WTC11 (cell line): ENCODE results near the gene CDK17. TPM values are rescaled to one million over a fixed set of nuclear protein-coding genes. Genes with fewer than 3 reads are reported as not detected.

Source experiments
- ATAC-seq: fragments of 200-7000 bp; cut with Tn5 transposase; 2 replicates; pipeline ENCODE4 v1.10.0; 2021; ENCODE audit warnings: mild to moderate bottlenecking, moderate library complexity
- CTCF ChIA-PET: fragments of 300-600 bp; sonication (Branson Sonifier 250); formaldehyde crosslinking; loops from one replicate; lab custom pipeline; 2021; ENCODE audit warnings: antibody characterized with exemption; lab: Charles Lee
- POLR2A ChIA-PET: fragments of 350-600 bp; sonication (Branson Sonifier 250); formaldehyde crosslinking; loops from one replicate; lab custom pipeline; 2021; ENCODE audit warnings: antibody characterized with exemption; lab: Charles Lee
- DNase-seq: peaks from one replicate; pipeline ENCODE4 v3.0.0; 2021; ENCODE audit warnings: low spot score
- H3K27ac Mint-ChIP-seq: 2 replicates; pipeline ENCODE4 v1.8.0; 2021; ENCODE audit warnings: mixed read lengths
- H3K27me3 Mint-ChIP-seq: 2 replicates; pipeline ENCODE4 v1.8.0; 2021; ENCODE audit warnings: low read depth, mild to moderate bottlenecking, moderate library complexity, mixed read lengths
- H3K36me3 Mint-ChIP-seq: 2 replicates; pipeline ENCODE4 v1.8.0; 2021; ENCODE audit warnings: mixed read lengths
- H3K4me1 Mint-ChIP-seq: 2 replicates; pipeline ENCODE4 v1.8.0; 2022; ENCODE audit warnings: mixed read lengths
- H3K4me3 Mint-ChIP-seq: 2 replicates; pipeline ENCODE4 v1.8.0; 2021; ENCODE audit warnings: mild to moderate bottlenecking, moderate library complexity, mixed read lengths
- H3K9me3 Mint-ChIP-seq: 2 replicates; pipeline ENCODE4 v1.8.0; 2021; ENCODE audit warnings: mixed read lengths
- ARID4B ChIP-seq: sonication (generic); formaldehyde crosslinking; IDR thresholded peaks from 2 replicates; pipeline ENCODE4 v1.8.0; 2023; ENCODE audit warnings: missing genetic modification reagents, mild to moderate bottlenecking, borderline replicate concordance
- ATF3 ChIP-seq: sonication (generic); formaldehyde crosslinking; conservative IDR thresholded peaks from 2 replicates; pipeline ENCODE4 v1.8.1; 2022; ENCODE audit warnings: mild to moderate bottlenecking, missing genetic modification reagents
- ATF6 ChIP-seq: sonication (generic); formaldehyde crosslinking; IDR thresholded peaks from 2 replicates; pipeline ENCODE4 v1.8.1; 2023; ENCODE audit warnings: mild to moderate bottlenecking, missing genetic modification reagents
- CBFB ChIP-seq: sonication (generic); formaldehyde crosslinking; IDR thresholded peaks from 2 replicates; pipeline ENCODE4 v1.8.1; 2022; ENCODE audit warnings: mild to moderate bottlenecking, low read depth, missing genetic modification reagents
- ETV6 ChIP-seq: sonication (generic); formaldehyde crosslinking; IDR thresholded peaks from 2 replicates; pipeline ENCODE4 v1.8.1; 2022; ENCODE audit warnings: mild to moderate bottlenecking, missing genetic modification reagents
- HMGA2 ChIP-seq: fragments of 250-450 bp; sonication (Bioruptor Pico); IDR thresholded peaks from 2 replicates; pipeline ENCODE4 v1.4.0; 2021; ENCODE audit warnings: mild to moderate bottlenecking, moderate library complexity
- HMGXB4 ChIP-seq: sonication (generic); formaldehyde crosslinking; IDR thresholded peaks from 2 replicates; pipeline ENCODE4 v1.8.1; 2023; ENCODE audit warnings: mild to moderate bottlenecking, moderate library complexity, missing genetic modification reagents
- IRF1 ChIP-seq: sonication (generic); formaldehyde crosslinking; IDR thresholded peaks from 2 replicates; pipeline ENCODE4 v1.8.0; 2023; ENCODE audit warnings: missing genetic modification reagents
- KAT7 ChIP-seq: sonication (generic); formaldehyde crosslinking; IDR thresholded peaks from 2 replicates; pipeline ENCODE4 v1.8.1; 2023; ENCODE audit warnings: missing genetic modification reagents, mild to moderate bottlenecking, borderline replicate concordance
- MLX ChIP-seq: sonication (generic); formaldehyde crosslinking; IDR thresholded peaks from 2 replicates; pipeline ENCODE4 v1.8.1; 2023; ENCODE audit warnings: mild to moderate bottlenecking, missing genetic modification reagents, moderate library complexity
- NFYB ChIP-seq: sonication (generic); formaldehyde crosslinking; conservative IDR thresholded peaks from 2 replicates; pipeline ENCODE4 v1.8.0; 2022; ENCODE audit warnings: low read depth, missing genetic modification reagents
- STAT6 ChIP-seq: sonication (generic); formaldehyde crosslinking; conservative IDR thresholded peaks from 2 replicates; pipeline ENCODE4 v1.8.1; 2023; ENCODE audit warnings: mild to moderate bottlenecking, low read depth, missing genetic modification reagents, moderate library complexity
- USF1 ChIP-seq: sonication (generic); formaldehyde crosslinking; IDR thresholded peaks from 2 replicates; pipeline ENCODE4 v1.8.0; 2022; ENCODE audit warnings: mild to moderate bottlenecking, missing genetic modification reagents
- ZBTB21 ChIP-seq: sonication (generic); formaldehyde crosslinking; IDR thresholded peaks from 2 replicates; pipeline ENCODE4 v1.8.1; 2023; ENCODE audit warnings: mild to moderate bottlenecking, missing genetic modification reagents, borderline replicate concordance
- ZMAT4 ChIP-seq: fragments of 250-450 bp; sonication (Bioruptor Pico); IDR thresholded peaks from 2 replicates; pipeline ENCODE4 v1.9.0; 2021; ENCODE audit warnings: mild to moderate bottlenecking
- ZNF232 ChIP-seq: sonication (generic); formaldehyde crosslinking; IDR thresholded peaks from 2 replicates; pipeline ENCODE4 v1.8.0; 2022; ENCODE audit warnings: mild to moderate bottlenecking, missing genetic modification reagents
- ZNF532 ChIP-seq: fragments of 250-450 bp; sonication (Bioruptor Pico); IDR thresholded peaks from 2 replicates; pipeline ENCODE4 v1.9.0; 2021; ENCODE audit warnings: mild to moderate bottlenecking, borderline replicate concordance
- total RNA-seq: library from RNA; stranded (reverse); gene quantifications from 3 replicates; pipeline ENCODE4 v1.2.3, GENCODE V29; 2021

Gene CDK17
- total RNA-seq, 1 experiment from 2014 or later: 20.0 TPM

- ChIA-PET CTCF (no interaction called here), POLR2A (no interaction called here)
- peaks cover 13% of the 10 kb centered on the region for H3K4me1 Mint-ChIP-seq
- peaks cover 20% of the 10 kb centered on the region for H3K36me3 Mint-ChIP-seq
- ATAC-seq: no peak
- H3K27ac Mint-ChIP-seq: no peak overlapping the region
- no peak overlapping the region for H3K4me3 Mint-ChIP-seq
- DNase-seq: no peak
- H3K9me3 Mint-ChIP-seq: peaks cover 24% of the 10 kb centered on the region
- H3K27me3 Mint-ChIP-seq: no peaks in the 10 kb centered on the region
- TF ChIP-seq ZBTB21 (CRISPR knock-in tag) (no peak), ATF6 (CRISPR knock-in tag) (no peak), ZNF532 (no peak), IRF1 (CRISPR knock-in tag) (no peak), HMGXB4 (CRISPR knock-in tag) (no peak), NFYB (CRISPR knock-in tag) (no peak), STAT6 (no peak), USF1 (CRISPR knock-in tag) (no peak), ZMAT4 (CRISPR knock-in tag) (no peak), MLX (CRISPR knock-in tag) (no peak), CBFB (no peak), HMGA2 (CRISPR knock-in tag) (no peak), ATF3 (CRISPR knock-in tag) (no peak), ZNF232 (CRISPR knock-in tag) (no peak), KAT7 (CRISPR knock-in tag) (no peak), ETV6 (CRISPR knock-in tag) (no peak), ARID4B (CRISPR knock-in tag) (no peak)
Observed at GRCh38 chr12:96344124-96344695, 56.0 kb downstream of the CDK17 start.
